HCT116 (cell line): Measurements from ENCODE around the gene MED6. TPM values are rescaled to one million over a fixed set of nuclear protein-coding genes. Genes with fewer than 3 reads are reported as not detected.
A peak's percentile ranks its signal among the peaks of the same experiment; 100 is the strongest.

Source experiments
- ATAC-seq: fragments of 200-7000 bp; cut with Tn5 transposase; 2 replicates; pipeline ENCODE4 v1.9.1; 2020; ENCODE audit warnings: mild to moderate bottlenecking, moderate library complexity
- BruUV-seq: library from RNA; stranded (reverse); fragments of 400-500 nt; replicated peaks from 2 replicates; lab custom pipeline; 2021; lab: Mats Ljungman, UMichigan
- CTCF ChIA-PET: fragments of 300-600 bp; sonication (Branson Sonifier 250); formaldehyde crosslinking; loops from one replicate; lab custom pipeline; 2021; ENCODE audit warnings: antibody characterized with exemption; lab: Charles Lee
- POLR2A ChIA-PET: fragments of 300-600, 350-600 bp; sonication (Branson Sonifier 250); formaldehyde crosslinking; loops from one replicate; lab custom pipeline; 2021; ENCODE audit warnings: antibody characterized with exemption; lab: Charles Lee
- RAD21 ChIA-PET, 2 experiments: fragments of 300-600 bp; sonication (Branson Sonifier 250); formaldehyde crosslinking; loops; one replicate each; lab custom pipeline; 2023; ENCODE audit warnings: low total read pairs in 2 of 2; ENCODE audit not compliant: uncharacterized antibody in 2 of 2, unreplicated experiment in 2 of 2, low non-redundant PET in 1 of 2; lab: Charles Lee
- DNase-seq: peaks from one replicate; pipeline ENCODE4 v3.0.0-alpha.2; 2010; ENCODE audit warnings: low read depth, low spot score
- H2AFZ ChIP-seq: fragments of 200-600 bp; shearing (Covaris generic), sonication (generic); 2 replicates; pipeline ENCODE4 v1.6.1; 2017; ENCODE audit warnings: low read depth, mixed run types, mixed read lengths, antibody characterized with exemption, low read length; ENCODE audit not compliant: poor library complexity, severe bottlenecking
- H3K27ac ChIP-seq: 2 replicates; pipeline ENCODE4 v1.5.1; 2012; ENCODE audit warnings: low read depth, low read length
- H3K27me3 ChIP-seq: fragments of 200-600 bp; sonication (generic); 2 replicates; pipeline ENCODE4 v1.6.1; 2016; ENCODE audit warnings: mixed run types, low read length, mixed read lengths; ENCODE audit not compliant: insufficient read depth
- H3K36me3 ChIP-seq, 2 experiments: fragments of 200-500 bp in 1 of 2; fragments of 200-600 bp in 1 of 2; sonication (Bioruptor generic) in 1 of 2; sonication (generic) in 1 of 2; 2 replicates each; pipeline versions ENCODE4 v1.5.1 to v1.6.1; 2014 to 2016; ENCODE audit warnings: low read length in 2 of 2, inconsistent platforms in 1 of 2, mixed read lengths in 1 of 2, mixed run types in 1 of 2; ENCODE audit not compliant: insufficient read depth in 2 of 2, control insufficient read depth in 1 of 2
- H3K4me1 ChIP-seq, 2 experiments: fragments of 200-600 bp in 1 of 2; sonication (generic) in 1 of 2; 2 replicates each; pipeline versions ENCODE4 v1.5.1 to v1.6.1; 2012 to 2017; ENCODE audit warnings: low read length in 2 of 2, inconsistent platforms in 1 of 2, mild to moderate bottlenecking in 1 of 2, mixed read lengths in 1 of 2, mixed run types in 1 of 2, moderate library complexity in 1 of 2; ENCODE audit not compliant: insufficient read depth in 2 of 2, control insufficient read depth in 1 of 2
- H3K4me2 ChIP-seq: fragments of 200-600 bp; sonication (generic); 2 replicates; pipeline ENCODE4 v1.6.1; 2017; ENCODE audit warnings: mixed run types, low read length, mixed read lengths
- H3K4me3 ChIP-seq, 2 experiments: fragments of 200-600 bp in 1 of 2; sonication (generic) in 1 of 2; replicated peaks in 1 of 2; 2 replicates each; pipeline ENCODE4 v1.5.1; 2011 to 2016; ENCODE audit warnings: low read length in 2 of 2, control low read depth in 1 of 2, low read depth in 1 of 2, mild to moderate bottlenecking in 1 of 2, mixed read lengths in 1 of 2, mixed run types in 1 of 2
- H3K79me2 ChIP-seq: fragments of 200-600 bp; sonication (generic); 2 replicates; pipeline ENCODE4 v1.6.1; 2017; ENCODE audit warnings: mild to moderate bottlenecking, mixed run types, low read length, moderate library complexity, mixed read lengths; ENCODE audit not compliant: insufficient read depth
- H3K9ac ChIP-seq: fragments of 200-600 bp; sonication (generic); 2 replicates; pipeline ENCODE4 v1.6.1; 2016; ENCODE audit warnings: low read length, mixed read lengths
- H3K9me2 ChIP-seq: fragments of 200-600 bp; sonication (generic), shearing (Covaris generic); 2 replicates; pipeline ENCODE4 v1.6.1; 2017; ENCODE audit warnings: mixed run types, mild to moderate bottlenecking, moderate library complexity; ENCODE audit not compliant: insufficient read depth
- H3K9me3 ChIP-seq, 2 experiments: fragments of 200-500 bp in 1 of 2; fragments of 200-600 bp in 1 of 2; sonication (Bioruptor generic) in 1 of 2; sonication (generic) in 1 of 2; 2 replicates each; pipeline ENCODE4 v1.6.1; 2014 to 2017; ENCODE audit warnings: low read length in 2 of 2, mixed read lengths in 2 of 2, inconsistent platforms in 1 of 2, low read depth in 1 of 2, mild to moderate bottlenecking in 1 of 2, mixed run types in 1 of 2, moderate library complexity in 1 of 2; ENCODE audit not compliant: control insufficient read depth in 1 of 2, insufficient read depth in 1 of 2
- H4K20me1 ChIP-seq: fragments of 200-600 bp; sonication (generic), shearing (Covaris generic); 2 replicates; pipeline ENCODE4 v1.6.1; 2017; ENCODE audit warnings: mixed run types, mild to moderate bottlenecking, moderate library complexity; ENCODE audit not compliant: insufficient read depth
- CBX3 ChIP-seq: IDR thresholded peaks from 2 replicates; pipeline ENCODE4 v1.6.1; 2012; ENCODE audit warnings: low read depth
- CEBPB ChIP-seq: IDR thresholded peaks from 2 replicates; pipeline ENCODE4 v1.6.1; 2012; ENCODE audit warnings: low read depth
- EGR1 ChIP-seq: IDR thresholded peaks from 2 replicates; pipeline ENCODE4 v1.6.1; 2012; ENCODE audit warnings: low read depth
- EZH2 ChIP-seq: fragments of 200-600 bp; sonication (generic); IDR thresholded peaks from 2 replicates; pipeline ENCODE4 v1.6.1; 2017; ENCODE audit warnings: antibody characterized with exemption, mixed run types
- FOSL1 ChIP-seq: IDR thresholded peaks from 2 replicates; pipeline ENCODE4 v1.6.1; 2012; ENCODE audit warnings: low read depth
- JUND ChIP-seq: IDR thresholded peaks from 2 replicates; pipeline ENCODE4 v1.6.1; 2012
- RAD21 ChIP-seq: IDR thresholded peaks from 2 replicates; pipeline ENCODE4 v1.6.1; 2012; ENCODE audit warnings: low read depth, mild to moderate bottlenecking
- SP1 ChIP-seq: IDR thresholded peaks from 2 replicates; pipeline ENCODE4 v1.6.1; 2012; ENCODE audit warnings: low read depth
- SRF ChIP-seq: IDR thresholded peaks from 2 replicates; pipeline ENCODE4 v1.6.1; 2012; ENCODE audit warnings: low read depth
- ZNF274 ChIP-seq: fragments of 200-500 bp; sonication (Bioruptor generic); IDR thresholded peaks from 2 replicates; pipeline ENCODE4 v1.6.1; 2014; ENCODE audit warnings: mild to moderate bottlenecking, low read depth, low read length, inconsistent platforms
- intact Hi-C: fragments of 100-400 bp; cut with micrococcal nuclease; formaldehyde crosslinking; loops from 2 replicates; pipeline ENCODE4 v1.10.0; 2022
- total RNA-seq: library from RNA; stranded (reverse); gene quantifications from one replicate; pipeline ENCODE4 v1.2.1, GENCODE V29; 2021; ENCODE audit not compliant: unreplicated experiment
- TF ChIP-seq, protein P1 (sequence below): IDR thresholded peaks from 2 replicates; pipeline ENCODE4 v1.6.1; 2012; ENCODE audit warnings: low read depth

MED6 gene
- total RNA-seq, 1 experiment from 2014 or later = 39.6 TPM

DNA sequence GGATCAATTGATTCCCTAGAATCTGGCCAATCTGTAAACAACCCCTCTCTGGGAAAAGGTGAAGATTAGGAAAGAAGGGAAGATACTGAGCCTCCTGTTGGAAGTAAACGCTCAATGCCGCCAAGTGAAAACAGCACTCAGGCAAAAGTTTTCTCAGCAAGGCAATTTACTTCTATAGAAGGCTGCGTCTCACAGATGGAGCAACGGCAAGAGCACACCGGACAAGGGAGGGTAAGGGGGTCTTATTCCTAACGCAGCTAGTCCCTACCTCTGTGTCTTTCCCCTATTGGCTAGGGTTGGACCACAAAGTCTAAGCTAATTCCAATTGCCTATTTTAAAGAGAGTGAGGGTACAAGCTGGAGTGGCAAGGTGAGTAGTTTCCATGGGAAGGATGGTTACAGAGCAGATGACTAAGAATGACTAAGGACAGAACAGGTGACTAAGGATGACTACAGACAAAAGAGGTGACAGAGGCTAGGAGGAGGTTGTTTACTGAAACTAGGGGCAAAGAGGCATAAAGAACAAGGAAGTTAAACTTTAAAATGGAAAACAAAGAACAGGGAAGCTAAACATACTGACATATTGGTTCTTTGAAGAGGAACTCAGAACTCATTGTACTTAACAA lies 35.6 kb upstream of the MED6 start:
- Histone ChIP-seq H3K9me2 (no peaks in the 10 kb centered on the region), H3K27me3 (no peaks in the 10 kb centered on the region), H3K9me3 (peaks cover 0 to 6% of the 10 kb centered on the region in 2 experiments; a peak in 2 of 4 replicates), H3K4me3 (peak overlapping the region in 1 of 2 experiments; percentile 14; a peak in 2 of 4 replicates), H2AFZ (no peak overlapping the region), H3K36me3 (no peaks in the 10 kb centered on the region), H4K20me1 (no peaks in the 10 kb centered on the region), H3K9ac (no peak overlapping the region), H3K4me1 (peaks cover 6 to 22% of the 10 kb centered on the region in 2 experiments), H3K79me2 (no peaks in the 10 kb centered on the region), H3K4me2 (peak overlapping the region; percentile 38), H3K27ac (no peak overlapping the region)
- ChIA-PET CTCF (no interaction called here), POLR2A (no interaction called here), RAD21 (no interaction called here)
- intact Hi-C loops = no loop called here
- DNase-seq (peak; percentile 58), ATAC-seq (peak; percentile 48; the same call in 1 of the 2 replicates)
- TF ChIP-seq EGR1 (no peak), EZH2 (no peak), SRF (peak; percentile 80), ZNF274 (no peak), CBX3 (peak; percentile 92; the same call in 1 of the 2 replicates), SP1 (peak; percentile 70; the same call in 1 of the 2 replicates), FOSL1 (peak; percentile 97), JUND (peak; percentile 82), CEBPB (peak; percentile 29; the same call in 1 of the 2 replicates), RAD21 (peak; percentile 4; the same call in 1 of the 2 replicates)
- TF ChIP-seq, protein P1, sequence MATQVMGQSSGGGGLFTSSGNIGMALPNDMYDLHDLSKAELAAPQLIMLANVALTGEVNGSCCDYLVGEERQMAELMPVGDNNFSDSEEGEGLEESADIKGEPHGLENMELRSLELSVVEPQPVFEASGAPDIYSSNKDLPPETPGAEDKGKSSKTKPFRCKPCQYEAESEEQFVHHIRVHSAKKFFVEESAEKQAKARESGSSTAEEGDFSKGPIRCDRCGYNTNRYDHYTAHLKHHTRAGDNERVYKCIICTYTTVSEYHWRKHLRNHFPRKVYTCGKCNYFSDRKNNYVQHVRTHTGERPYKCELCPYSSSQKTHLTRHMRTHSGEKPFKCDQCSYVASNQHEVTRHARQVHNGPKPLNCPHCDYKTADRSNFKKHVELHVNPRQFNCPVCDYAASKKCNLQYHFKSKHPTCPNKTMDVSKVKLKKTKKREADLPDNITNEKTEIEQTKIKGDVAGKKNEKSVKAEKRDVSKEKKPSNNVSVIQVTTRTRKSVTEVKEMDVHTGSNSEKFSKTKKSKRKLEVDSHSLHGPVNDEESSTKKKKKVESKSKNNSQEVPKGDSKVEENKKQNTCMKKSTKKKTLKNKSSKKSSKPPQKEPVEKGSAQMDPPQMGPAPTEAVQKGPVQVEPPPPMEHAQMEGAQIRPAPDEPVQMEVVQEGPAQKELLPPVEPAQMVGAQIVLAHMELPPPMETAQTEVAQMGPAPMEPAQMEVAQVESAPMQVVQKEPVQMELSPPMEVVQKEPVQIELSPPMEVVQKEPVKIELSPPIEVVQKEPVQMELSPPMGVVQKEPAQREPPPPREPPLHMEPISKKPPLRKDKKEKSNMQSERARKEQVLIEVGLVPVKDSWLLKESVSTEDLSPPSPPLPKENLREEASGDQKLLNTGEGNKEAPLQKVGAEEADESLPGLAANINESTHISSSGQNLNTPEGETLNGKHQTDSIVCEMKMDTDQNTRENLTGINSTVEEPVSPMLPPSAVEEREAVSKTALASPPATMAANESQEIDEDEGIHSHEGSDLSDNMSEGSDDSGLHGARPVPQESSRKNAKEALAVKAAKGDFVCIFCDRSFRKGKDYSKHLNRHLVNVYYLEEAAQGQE = no peak
- BruUV-seq = no TSS peak
